ENCODE results near the gene TDP2.

DNA sequence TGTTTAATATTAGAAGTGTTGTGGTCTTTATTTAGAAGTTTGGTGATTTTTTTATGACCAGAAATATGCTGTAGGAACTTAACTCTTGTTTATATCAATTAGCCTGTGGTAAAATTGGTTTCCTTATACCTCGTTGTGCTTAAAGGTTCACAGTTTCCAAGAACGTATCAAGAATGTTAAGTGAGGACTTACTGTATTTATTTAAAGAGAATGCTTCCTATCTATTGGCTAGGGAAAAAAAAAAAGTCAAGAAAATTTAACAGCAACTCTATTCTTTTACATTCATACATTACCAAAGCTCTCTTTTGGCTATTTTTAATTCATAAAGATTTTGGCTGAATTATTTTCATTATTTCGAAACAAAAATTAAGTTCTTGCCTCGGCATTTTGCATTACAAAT lies 22.3 kb downstream of the TDP2 start:
- TF ChIP-seq GATA3 (IDR thresholded peaks at IDR 0.05; ENCODE audit: low read depth, low read length) (no peak), GATA2 (IDR thresholded peaks at IDR 0.05; ENCODE audit: low read depth, low read length) (no peak)
